NCI-H82 treated with DMSO at 0.1 percent for 48 hours (cell line): Measurements from ENCODE around the gene SAA1.

Experiments used
- DNase-seq: peaks from one replicate; lab custom pipeline; 2025; ENCODE audit not compliant: unreplicated experiment; lab: John Stamatoyannopoulos, UW

The SAA1 gene

GRCh38 chr11:18308242-18308641, 42.2 kb downstream of the SAA1 start:
- no peak for DNase-seq

- no peak for DNase-seq
Measured at GRCh38 chr11:18309691-18310090, 43.6 kb downstream of the SAA1 start.

- DNase-seq: no peak
Measured at GRCh38 chr11:18310800-18311340, 44.8 kb downstream of the SAA1 start.

GRCh38 chr11:18312012-18312411, 45.9 kb downstream of the SAA1 start:
- DNase-seq: no peak

- no peak for DNase-seq
Measured at GRCh38 chr11:18312663-18313420, 46.8 kb downstream of the SAA1 start.

- no peak for DNase-seq
Measured at GRCh38 chr11:18313965-18314763, 48.1 kb downstream of the SAA1 start.

GRCh38 chr11:18314784-18315523, 48.9 kb downstream of the SAA1 start:
- no peak for DNase-seq

GRCh38 chr11:18315893-18316292, 49.8 kb downstream of the SAA1 start:
- DNase-seq: no peak

- no peak for DNase-seq
Measured at GRCh38 chr11:18317551-18317950, 51.5 kb downstream of the SAA1 start.
